ENCODE results near the gene MICAL1.

- TF ChIP-seq CTCF (IDR thresholded peaks at IDR 0.05; ENCODE audit: insufficient read depth, low read length) (no peak), GABPA (IDR thresholded peaks at IDR 0.05; ENCODE audit: low read depth) (no peak), POLR2AphosphoS5 (IDR thresholded peaks at IDR 0.05; ENCODE audit: low read depth) (no peak)
Measured at GRCh38 chr6:109491207-109491938, 35.8 kb upstream of the MICAL1 start.
